ENCODE data around the gene RCVRN.

Gene RCVRN

GRCh38 chr17:9894231-9894630 is 10.8 kb downstream of the RCVRN start:
- no peak overlapping the region for H3K4me3 ChIP-seq (ENCODE audit: low read depth, low read length)
- no peak for DNase-seq (ENCODE audit: low read depth)
- no peak for TF ChIP-seq CTCF (IDR thresholded peaks at IDR 0.05; ENCODE audit: control insufficient read depth, extremely low read depth, insufficient read depth)

GRCh38 chr17:9893411-9894012 is 11.6 kb downstream of the RCVRN start:
- DNase-seq (ENCODE audit: low read depth), result no peak
- no peak overlapping the region for H3K4me3 ChIP-seq (ENCODE audit: low read depth, low read length)

GRCh38 chr17:9890124-9890523 is 14.9 kb downstream of the RCVRN start:
- no peak overlapping the region for H3K4me3 ChIP-seq (ENCODE audit: low read depth, low read length)
- peak; percentile 42 for TF ChIP-seq CTCF (IDR thresholded peaks at IDR 0.05; ENCODE audit: control insufficient read depth, extremely low read depth, insufficient read depth)
- DNase-seq (ENCODE audit: low read depth), result no peak

More at GRCh38 chr17:9893411-9894012, 11.6 kb downstream of the RCVRN start:
- TF ChIP-seq CTCF (IDR thresholded peaks at IDR 0.05; ENCODE audit: control insufficient read depth, extremely low read depth, insufficient read depth), result no peak

- no peak for TF ChIP-seq CTCF (IDR thresholded peaks at IDR 0.05; ENCODE audit: control insufficient read depth, extremely low read depth, insufficient read depth)
- H3K4me3 ChIP-seq (ENCODE audit: low read depth, low read length), result no peak overlapping the region
- no peak for DNase-seq (ENCODE audit: low read depth)
Observed at GRCh38 chr17:9887508-9887907, 17.6 kb downstream of the RCVRN start.

GRCh38 chr17:9886141-9886930 is 18.7 kb downstream of the RCVRN start:
- no peak for DNase-seq (ENCODE audit: low read depth)
- TF ChIP-seq CTCF (IDR thresholded peaks at IDR 0.05; ENCODE audit: control insufficient read depth, extremely low read depth, insufficient read depth), result no peak
- H3K4me3 ChIP-seq (ENCODE audit: low read depth, low read length), result no peak overlapping the region

GRCh38 chr17:9883451-9883850 is 21.6 kb downstream of the RCVRN start:
- TF ChIP-seq CTCF (IDR thresholded peaks at IDR 0.05; ENCODE audit: control insufficient read depth, extremely low read depth, insufficient read depth), result no peak
- DNase-seq (ENCODE audit: low read depth), result no peak
- no peak overlapping the region for H3K4me3 ChIP-seq (ENCODE audit: low read depth, low read length)

Measured in LNCaP clone FGC (cell line).